HG03378 (cell line): ENCODE measurements around the gene ZNF728.
"Not testable (repeated sequence)": the region's sequence is repeated elsewhere in the genome, so short reads cannot be mapped to it uniquely, and the experiment has no call there.

Source experiments
- ATAC-seq: cut with Tn5 transposase; IDR thresholded peaks from one replicate; pipeline ENCODE4 v1.9.1; 2021; ENCODE audit warnings: mild to moderate bottlenecking, moderate library complexity; ENCODE audit not compliant: unreplicated experiment

The ZNF728 gene

DNA sequence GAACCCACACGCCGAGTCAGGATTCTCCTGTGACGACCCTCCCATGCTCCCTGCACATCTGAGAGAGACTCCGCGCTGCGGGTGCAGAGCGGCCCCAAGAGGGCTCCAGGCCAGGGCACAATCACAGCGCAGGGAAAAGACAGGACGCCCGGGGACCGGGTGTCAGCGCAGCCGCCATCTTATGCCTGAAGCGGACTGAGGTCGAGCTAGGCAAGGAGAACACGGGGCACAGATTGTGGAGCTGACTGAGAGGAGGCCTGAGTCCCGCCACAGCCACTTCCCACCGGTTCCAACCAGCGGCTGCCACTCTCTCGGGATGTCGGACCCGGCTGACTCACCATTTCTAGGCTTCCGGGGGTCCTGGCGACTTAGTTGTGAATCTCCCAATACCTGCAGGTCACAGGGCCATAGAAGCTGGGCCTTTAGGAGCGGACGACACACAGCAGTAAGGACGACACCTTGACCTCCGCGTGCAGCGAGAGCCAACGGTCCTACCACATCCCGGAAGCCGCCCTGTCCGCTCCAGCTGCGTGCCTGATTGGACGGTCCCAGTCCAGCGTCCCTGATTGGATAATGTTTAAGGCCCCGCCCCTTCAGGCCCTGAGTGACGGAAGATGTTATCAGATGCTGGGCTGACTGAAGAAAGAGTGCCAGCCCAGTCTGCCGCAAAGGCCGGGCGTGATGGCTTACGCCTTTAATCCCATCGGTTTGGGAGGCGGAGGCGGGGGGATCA is at the start of gene ZNF728:
TSS of gene ZNF728 (minus strand) at position 487 of the 733 bp plus-strand sequence. CDS start at position 341, 146 bp downstream.
- no peak for ATAC-seq

GRCh38 chr19:23052349-23052748 is 49.4 kb upstream of the ZNF728 start:
- no peak for ATAC-seq

- ATAC-seq: no peak
Observed at GRCh38 chr19:23049256-23049655, 46.3 kb upstream of the ZNF728 start.

DNA sequence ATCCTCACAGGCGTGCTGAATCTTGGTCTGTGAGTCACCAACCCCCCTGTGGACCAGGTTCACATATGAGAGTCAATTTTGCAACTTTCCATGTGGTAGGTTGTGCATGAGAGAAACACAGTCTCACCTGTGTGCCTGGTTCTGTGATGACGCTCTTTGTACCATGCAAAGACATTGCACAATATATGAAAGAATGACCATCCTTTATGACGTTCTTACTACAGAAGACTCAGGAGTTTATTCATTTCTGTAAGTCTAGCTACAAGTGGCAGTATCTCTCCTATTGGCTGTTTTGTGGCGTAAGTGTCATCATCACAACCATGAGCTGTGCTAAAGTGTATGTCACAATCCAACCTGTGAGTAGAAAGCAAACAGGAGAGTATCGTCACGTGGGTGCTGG is 43.8 kb upstream of the ZNF728 start:
- ATAC-seq: no peak

DNA sequence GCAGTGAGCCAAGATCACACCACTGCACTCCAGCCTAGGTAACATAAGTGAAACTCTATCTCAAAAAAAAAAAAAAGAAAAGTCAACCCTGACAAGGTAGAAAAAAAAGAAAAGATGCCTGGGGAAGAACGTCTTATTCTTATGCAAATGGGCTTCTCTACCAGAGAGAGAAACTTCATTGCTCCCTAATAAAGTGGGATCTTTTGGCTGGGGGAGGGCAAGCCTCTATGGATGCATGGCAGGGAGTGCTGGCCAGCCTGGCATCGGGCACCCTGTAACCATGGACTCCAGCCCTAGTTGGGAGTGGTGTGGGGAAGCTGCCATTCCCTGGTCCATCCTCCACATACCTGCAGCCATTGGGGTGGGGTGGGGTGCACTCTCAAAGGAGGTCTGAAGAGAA is 30.7 kb upstream of the ZNF728 start:
- no peak for ATAC-seq

- ATAC-seq: no peak
Observed at GRCh38 chr19:23015660-23016059, 12.7 kb upstream of the ZNF728 start.

- not testable (repeated sequence) for ATAC-seq
Observed at GRCh38 chr19:22994957-22995356, 8.0 kb downstream of the ZNF728 start.

DNA sequence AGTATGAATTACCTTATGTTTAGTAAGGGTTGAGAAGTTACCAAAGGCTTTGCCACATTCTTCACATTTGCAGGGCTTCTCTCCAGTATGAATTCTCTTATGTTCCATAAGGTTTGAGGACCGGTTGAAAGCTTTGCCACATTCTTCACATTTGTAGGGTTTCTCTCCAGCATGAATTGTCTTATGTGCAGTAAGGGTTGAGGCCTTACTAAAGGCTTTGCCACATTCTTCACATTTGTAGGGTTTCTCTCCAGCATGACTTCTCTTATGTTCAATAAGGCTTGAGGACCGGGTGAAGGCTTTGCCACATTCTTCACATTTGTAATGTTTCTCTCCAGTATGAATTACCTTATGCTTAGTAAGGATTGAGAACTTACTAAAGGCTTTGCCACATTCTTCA is 26.7 kb downstream of the ZNF728 start:
- no peak for ATAC-seq

- ATAC-seq: not testable (repeated sequence)
Observed at GRCh38 chr19:22975546-22976136, 27.3 kb downstream of the ZNF728 start.

DNA sequence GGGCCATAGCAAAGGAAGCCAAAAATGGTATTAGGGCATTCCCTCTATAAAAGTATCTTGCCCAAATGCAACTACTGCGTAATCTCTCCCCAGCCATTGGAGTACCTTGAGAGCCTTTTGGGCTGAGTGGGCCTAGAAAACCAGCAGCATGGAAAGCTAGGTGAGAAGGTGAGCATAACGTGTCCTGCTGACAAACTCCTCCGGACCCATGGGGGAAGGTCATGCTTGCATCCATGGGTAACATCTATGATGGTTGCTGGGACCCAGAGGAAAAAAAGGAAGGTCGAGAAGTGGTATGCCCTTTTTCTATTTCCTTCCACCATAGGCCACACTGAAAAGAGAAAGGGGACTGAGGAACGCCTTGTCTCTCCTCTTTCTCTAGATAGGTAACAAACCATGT is 57.4 kb downstream of the ZNF728 start:
- no peak for ATAC-seq

DNA sequence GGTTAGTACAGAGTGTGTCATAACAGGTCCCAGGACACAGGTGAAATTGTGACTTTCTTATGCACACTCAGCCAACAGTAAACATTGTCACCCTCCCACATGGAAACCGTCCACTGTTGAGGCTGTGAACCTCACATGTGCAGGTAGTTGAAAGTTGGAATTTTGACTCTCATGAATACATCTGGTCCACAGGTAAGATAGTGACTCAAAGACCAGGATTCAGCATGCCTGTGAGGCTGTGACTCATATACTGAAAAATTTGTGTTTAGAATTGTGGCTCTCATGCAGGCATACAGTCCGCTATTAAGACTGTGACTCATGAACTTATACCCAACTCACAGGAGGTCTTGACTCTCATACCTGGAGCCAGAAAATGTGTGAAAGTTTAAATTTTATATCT is 67.8 kb downstream of the ZNF728 start:
- ATAC-seq: no peak

- not testable (repeated sequence) for ATAC-seq
Observed at GRCh38 chr19:22927576-22927975, 75.4 kb downstream of the ZNF728 start.

DNA sequence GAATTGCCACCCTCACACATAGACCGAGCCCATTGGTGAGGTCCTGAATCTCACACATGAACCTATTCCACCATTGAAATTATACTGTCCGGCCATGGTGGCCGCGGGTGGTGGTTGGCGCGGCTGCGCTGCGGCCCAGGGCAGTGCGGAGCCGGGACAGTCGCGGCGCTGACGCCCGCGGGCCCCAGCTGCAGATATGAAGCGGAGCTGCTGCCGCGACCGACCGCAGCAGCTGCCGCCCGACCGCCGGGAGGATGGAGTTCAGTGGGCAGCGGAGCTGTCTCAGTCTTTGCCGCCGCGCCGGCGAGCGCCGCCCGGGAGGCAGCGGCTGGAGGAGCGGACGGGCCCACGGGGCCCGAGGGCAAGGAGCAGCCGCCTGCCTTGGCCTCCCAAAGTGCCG is 77.8 kb downstream of the ZNF728 start:
- not testable (repeated sequence) for ATAC-seq
